ENCODE data around the gene FCER2. TPM values are rescaled to one million over a fixed set of nuclear protein-coding genes. Genes with fewer than 3 reads are reported as not detected.

Gene FCER2
- polyA plus RNA-seq, 4 donors: 0.19 to 1.2 (median 0.36) TPM

GRCh38 chr19:7704280-7705060 lies 2.5 kb upstream of the FCER2 start:
- no peak for DNase-seq (ENCODE audit: low read depth in 4 of 4, low spot score in 3 of 4)

- DNase-seq (ENCODE audit: low read depth in 4 of 4, low spot score in 3 of 4): no peak
Measured at GRCh38 chr19:7703332-7703731, 1.4 kb upstream of the FCER2 start.

- DNase-seq (ENCODE audit: low read depth in 4 of 4, low spot score in 3 of 4): no peak
Measured at GRCh38 chr19:7701049-7701653, 780 bp downstream of the FCER2 start.

GRCh38 chr19:7699417-7700401 lies 2.2 kb downstream of the FCER2 start:
- DNase-seq (ENCODE audit: low read depth in 4 of 4, low spot score in 3 of 4): no peak

DNA sequence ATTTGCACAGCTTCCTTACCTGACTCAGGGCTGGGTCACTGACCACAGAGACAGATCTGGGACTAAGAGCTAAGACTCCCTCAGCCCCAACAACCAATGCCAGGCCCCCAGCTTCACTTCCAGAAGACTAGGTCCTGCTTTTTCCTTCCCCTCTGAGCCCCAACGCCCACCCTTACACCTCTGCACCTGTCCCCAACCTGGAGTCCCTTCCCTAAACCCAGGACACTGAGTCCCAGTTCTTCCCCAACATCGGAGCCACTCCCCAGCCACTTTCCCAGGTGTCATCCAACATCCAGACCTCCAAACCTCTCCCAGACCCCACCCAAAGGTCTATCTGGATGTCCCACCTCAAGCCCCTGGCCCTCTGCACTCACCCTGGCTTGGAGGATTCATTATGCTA lies 2.9 kb downstream of the FCER2 start:
- no peak for DNase-seq (ENCODE audit: low read depth in 4 of 4, low spot score in 3 of 4)

DNA sequence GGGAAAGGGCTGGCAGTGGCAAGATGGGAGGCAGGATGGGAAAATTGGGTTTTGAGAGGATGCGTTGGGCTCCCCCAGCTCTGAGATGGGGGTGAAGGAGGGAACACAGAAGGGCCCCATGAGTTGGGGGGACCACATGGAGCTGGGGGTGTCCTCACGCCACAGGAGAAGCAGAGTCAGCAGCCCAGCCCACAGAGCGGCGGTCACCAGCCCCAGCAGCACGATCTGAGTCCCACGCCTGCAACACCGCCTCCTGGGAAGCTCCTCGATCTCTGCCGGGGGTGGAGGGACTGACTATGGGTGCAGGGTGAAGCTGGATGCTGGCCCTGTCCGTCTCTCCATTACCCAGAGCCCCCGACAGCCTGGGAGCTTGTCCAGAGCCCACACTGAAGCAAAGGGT lies 3.3 kb downstream of the FCER2 start:
- DNase-seq (ENCODE audit: low read depth in 4 of 4, low spot score in 3 of 4): no peak

DNA sequence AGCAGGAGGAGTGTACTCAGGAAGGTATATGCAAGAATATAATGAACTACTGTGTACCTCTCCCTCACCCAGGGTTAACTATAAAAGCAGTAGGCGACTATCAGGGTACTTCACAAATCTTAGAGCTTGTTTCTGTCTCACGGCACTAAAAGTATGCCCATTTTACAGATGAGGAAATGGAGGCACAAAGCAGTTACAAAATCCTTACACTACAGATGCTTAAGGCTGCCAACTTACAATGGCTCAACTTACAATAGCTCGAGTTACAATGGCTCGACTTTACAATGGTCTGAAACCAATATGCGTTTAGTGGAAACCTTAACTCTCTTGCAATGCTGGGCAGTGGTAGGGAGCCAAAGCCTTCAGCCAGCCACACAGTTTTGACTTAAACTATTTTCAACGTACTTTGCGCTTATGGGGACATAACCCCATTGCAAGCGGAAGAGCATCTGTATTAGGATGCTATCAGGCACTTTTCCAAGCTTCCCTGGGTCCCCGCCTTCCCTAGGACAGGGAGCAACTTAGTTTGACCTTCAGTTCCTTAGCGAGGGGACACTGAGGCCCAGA lies 4.1 kb downstream of the FCER2 start:
- DNase-seq (ENCODE audit: low read depth in 4 of 4, low spot score in 3 of 4): no peak

- DNase-seq (ENCODE audit: low read depth in 4 of 4, low spot score in 3 of 4): no peak
Measured at GRCh38 chr19:7694499-7694898, 7.4 kb downstream of the FCER2 start.

GRCh38 chr19:7692417-7693088 lies 9.4 kb downstream of the FCER2 start:
- DNase-seq (ENCODE audit: low read depth in 4 of 4, low spot score in 3 of 4): no peak

- no peak for DNase-seq (ENCODE audit: low read depth in 4 of 4, low spot score in 3 of 4)
Measured at GRCh38 chr19:7691497-7691896, 10.4 kb downstream of the FCER2 start.

DNA sequence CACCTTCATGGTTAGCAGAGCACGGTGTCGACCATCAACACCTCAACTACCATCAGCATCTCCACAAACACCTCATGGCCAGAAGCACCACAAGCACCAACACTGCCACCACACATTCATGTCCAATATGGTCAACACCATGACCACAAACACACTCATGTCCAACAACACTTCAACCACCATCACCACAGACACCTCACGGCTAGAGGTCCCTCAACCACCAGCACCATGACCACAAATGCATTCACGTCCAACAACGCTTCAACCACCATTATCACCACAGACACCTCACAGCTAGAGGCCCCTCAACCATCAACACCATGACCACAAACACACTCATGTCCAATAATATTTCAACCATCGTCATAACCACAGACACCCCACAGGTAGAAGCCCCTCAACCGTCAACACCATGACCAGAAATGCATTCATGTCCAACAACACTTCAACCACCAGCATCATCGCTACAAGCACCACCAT lies 11.1 kb downstream of the FCER2 start:
- DNase-seq (ENCODE audit: low read depth in 4 of 4, low spot score in 3 of 4): no peak

DNA sequence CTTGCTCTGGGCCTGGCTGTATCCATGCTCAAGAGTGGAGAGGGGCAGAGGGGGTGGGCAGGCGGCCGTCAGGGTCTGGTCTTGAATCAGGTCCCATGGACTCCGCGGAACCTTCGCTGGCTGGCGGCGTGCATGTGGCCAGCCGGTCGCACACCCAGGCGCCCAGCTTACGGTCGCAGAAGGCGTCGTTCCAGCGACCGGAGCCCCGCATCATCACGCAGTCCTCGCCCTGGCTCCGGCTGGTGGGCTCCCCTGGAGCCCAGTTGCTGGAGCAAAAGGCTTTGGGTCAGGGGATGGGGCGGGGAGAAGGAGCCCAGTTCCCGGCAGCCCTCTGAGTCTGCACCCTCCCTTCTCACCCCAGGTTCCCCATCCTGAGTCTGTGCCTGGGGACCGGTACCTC lies 12.8 kb downstream of the FCER2 start:
- DNase-seq (ENCODE audit: low read depth in 4 of 4, low spot score in 3 of 4): no peak

- DNase-seq (ENCODE audit: low read depth in 4 of 4, low spot score in 3 of 4): no peak
Measured at GRCh38 chr19:7687177-7687576, 14.8 kb downstream of the FCER2 start.

- DNase-seq (ENCODE audit: low read depth in 4 of 4, low spot score in 3 of 4): no peak
Measured at GRCh38 chr19:7685546-7686445, 16.1 kb downstream of the FCER2 start.

DNA sequence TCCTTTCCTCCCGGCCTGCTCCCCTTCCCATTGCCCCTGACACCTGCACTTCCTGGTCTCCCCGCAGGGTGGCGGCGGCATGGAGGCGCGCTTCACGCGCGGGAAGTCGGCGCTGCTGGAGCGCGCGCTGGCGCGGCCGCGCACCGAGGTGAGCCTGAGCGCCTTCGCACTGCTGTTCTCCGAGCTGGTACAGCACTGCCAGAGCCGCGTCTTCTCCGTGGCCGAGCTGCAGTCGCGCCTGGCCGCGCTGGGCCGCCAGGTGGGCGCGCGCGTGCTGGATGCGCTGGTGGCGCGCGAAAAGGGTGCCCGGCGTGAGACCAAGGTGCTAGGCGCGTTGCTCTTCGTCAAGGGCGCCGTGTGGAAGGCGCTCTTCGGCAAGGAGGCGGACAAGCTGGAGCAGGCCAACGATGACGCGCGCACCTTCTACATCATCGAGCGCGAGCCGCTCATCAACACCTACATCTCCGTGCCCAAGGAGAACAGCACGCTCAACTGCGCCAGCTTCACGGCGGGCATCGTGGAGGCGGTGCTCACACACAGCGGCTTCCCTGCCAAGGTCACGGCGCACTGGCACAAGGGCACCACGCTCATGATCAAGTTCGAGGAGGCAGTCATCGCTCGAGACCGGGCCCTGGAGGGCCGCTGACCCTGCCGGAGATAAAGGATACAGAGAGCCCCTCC lies 19.6 kb downstream of the FCER2 start:
- DNase-seq (ENCODE audit: low read depth in 4 of 4, low spot score in 3 of 4): no peak

GRCh38 chr19:7681340-7682174 lies 20.4 kb downstream of the FCER2 start:
- peak; percentile 57 to 67 (median 61) for DNase-seq (ENCODE audit: low read depth in 4 of 4, low spot score in 3 of 4)

DNA sequence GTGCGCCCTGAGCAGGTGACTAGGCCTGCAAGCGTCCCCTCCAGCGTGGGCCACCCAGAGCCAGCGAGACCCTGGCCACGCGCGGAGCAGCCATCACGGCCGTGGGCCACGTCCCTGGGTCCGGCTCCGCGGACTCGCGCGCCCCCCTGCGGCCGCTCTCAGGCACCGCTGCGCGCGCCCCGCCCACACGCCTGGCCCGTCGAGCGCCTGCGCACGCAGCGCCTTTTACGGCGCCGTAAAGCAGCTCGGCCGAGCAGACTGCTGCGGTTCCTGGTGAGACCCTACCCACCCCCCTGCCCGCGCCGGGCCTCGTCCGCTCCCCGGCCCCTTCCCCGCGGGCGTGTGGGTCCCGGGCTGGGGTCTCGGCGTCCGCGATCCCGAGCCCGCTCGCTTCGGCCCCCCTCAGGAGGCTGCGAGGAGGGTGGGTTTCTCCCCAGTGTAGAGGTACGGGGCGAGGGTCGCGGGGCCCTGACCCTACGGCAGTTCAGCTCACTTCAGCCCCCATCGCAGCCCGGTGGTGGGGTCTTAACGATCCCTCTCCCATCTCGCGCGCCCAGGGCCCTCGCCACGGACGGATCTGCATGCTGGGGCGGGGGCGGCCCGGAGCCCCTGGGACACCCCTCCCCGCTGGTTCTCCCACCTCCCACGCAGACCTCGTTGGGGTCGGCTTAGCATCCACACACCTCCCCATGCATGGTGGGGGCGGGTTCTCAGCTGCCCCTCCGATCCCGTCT lies 21.2 kb downstream of the FCER2 start, which contains the start of gene TRAPPC5:
TSS of gene TRAPPC5 (plus strand) at position 228 of the 734 bp plus-strand sequence. CDS start 1,421 bp downstream, outside the sequence.
- DNase-seq (ENCODE audit: low read depth in 4 of 4, low spot score in 3 of 4): peak; percentile 62 to 82 (median 77)
